NCI-H2107 (cell line): ENCODE measurements around the gene LINC01488.

Experiments used
- DNase-seq: peaks from one replicate; lab custom pipeline; 2025; lab: John Stamatoyannopoulos, UW

LINC01488 gene

DNA sequence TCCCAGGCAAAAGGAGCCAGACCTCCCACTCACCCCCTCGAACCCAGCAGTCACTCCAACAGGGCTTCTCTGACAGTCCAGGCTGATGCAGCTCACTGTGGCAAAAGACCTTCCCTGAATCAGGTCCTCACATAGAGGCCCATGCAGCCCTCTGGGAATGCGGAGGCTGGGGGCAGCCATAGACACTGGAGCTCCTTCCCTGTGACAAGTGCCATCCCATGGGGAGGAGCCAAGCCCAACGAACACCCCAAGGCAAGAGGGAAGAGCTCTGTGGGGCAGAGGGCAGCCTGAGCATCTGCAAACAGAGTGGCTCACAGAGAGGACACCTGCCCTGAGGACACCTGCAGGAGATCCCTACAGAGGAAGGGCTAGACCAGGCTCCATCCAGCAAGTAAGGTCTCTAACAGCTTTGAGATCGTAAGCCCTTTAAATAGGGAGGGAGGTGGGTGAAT, at the start of gene LINC01488:
Gene LINC01488 (plus strand): TSS at position 271 of the 452 bp plus-strand sequence.
- no peak for DNase-seq

DNA sequence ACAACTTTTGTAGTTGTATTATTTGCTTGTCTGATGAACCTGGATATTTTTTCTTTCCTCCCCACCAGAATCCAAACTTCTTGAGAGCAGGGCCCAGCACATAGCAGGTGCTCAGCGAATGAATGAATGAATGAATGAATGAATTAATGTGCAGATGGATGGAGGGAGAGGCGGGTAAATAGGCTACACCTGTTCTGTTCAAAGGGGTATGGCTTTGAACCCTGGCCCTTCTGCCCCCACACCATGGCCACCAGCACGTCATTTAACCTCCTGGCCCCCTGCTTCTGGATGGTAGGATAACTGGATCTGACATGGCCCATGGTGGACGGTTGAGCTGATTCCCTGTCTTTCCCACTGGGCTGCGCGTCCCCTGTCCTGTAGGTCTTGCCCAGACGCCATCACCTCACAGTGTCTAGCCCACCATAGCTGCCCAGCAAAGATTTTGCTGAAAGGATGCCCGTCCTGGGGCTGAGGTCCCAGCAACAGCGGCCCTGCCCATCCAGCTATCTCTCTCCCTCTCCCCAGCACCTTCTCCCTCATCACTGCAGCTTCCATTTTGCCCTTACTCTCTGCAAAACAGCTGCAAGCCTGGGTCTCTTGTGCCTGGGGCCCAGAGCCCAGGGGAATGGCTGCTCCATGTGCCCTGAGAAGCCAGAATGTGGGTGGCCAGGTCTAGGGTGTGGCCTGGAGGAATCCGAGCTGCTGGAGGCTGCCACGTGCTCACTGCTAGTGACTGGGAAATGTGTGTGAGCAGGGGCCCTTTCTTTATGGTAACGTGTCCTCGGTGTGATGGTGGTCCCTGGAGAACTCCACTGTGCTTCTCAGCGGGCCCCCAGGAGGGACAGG, 49.3 kb upstream of the LINC01488 start:
- DNase-seq, result no peak

- DNase-seq, result no peak
Measured at GRCh38 chr11:69433741-69434140, 47.7 kb upstream of the LINC01488 start.

DNA sequence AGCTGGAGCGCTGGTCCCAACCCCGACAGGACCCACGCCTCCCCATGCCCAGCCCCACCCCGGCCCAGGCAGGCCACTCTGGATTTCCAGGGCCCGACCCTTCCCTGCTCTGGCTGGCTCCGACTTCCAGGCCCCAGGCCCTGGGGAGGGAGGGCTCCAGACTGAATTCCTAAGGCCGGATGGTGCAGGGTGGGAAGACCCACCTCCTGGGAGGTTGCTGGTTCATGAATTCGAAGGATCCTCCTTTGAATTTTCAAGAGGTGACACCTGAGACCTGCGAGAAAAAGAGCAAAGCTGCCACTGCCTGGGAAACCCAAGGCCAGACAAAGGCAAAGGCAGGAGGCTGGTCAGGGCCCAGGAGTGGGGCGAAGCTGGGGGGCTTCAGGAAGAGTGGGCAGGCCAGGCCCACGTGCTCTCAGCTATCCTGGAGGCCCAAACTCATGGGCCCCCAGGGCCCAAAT, 47.0 kb upstream of the LINC01488 start:
- DNase-seq, result no peak

GRCh38 chr11:69435161-69435986, 46.1 kb upstream of the LINC01488 start:
- DNase-seq, result no peak

- DNase-seq, result no peak
Measured at GRCh38 chr11:69436041-69436982, 45.2 kb upstream of the LINC01488 start.

GRCh38 chr11:69437001-69437875, 44.2 kb upstream of the LINC01488 start:
- no peak for DNase-seq

DNA sequence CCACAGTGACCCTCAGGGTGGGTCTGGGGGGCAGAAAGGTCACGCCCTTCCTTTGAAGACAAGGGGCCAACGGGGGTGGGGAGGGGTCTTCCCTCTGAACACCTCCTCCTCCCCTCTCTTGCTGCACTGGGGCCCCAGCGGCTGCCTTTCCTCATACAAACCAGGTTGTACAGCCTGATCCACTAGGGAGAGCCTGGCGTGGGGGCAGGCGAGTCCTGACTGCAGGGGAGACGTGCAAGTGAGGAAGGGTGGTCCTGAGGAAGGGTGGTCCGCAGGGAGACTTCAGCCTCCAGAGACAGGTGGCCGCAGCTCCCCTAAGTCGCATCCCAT, 43.6 kb upstream of the LINC01488 start:
- no peak for DNase-seq

GRCh38 chr11:69438286-69438920, 43.1 kb upstream of the LINC01488 start:
- DNase-seq, result no peak

- no peak for DNase-seq
Measured at GRCh38 chr11:69439127-69439526, 42.3 kb upstream of the LINC01488 start.

- DNase-seq, result no peak
Measured at GRCh38 chr11:69439651-69440464, 41.6 kb upstream of the LINC01488 start.

DNA sequence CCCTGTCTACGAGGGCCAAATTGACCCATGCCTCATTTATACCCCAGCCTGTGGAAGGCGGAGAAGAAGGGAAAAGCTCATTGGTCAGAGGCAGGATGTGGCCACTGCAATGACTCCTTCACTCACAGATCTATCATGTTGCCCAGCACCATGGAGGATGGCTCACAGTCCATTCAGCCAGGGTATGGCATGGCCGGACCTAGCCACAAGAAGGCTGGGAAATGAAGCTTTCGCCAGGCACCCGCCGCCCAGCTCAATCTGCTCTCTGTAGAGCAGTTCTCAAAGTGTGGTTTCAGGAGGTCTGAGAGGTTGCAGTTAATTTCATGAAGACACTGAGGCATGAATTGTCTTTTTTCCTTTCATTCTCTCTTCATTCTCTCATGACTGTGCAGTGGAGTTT, 40.6 kb upstream of the LINC01488 start:
- DNase-seq, result no peak

GRCh38 chr11:69442012-69442806, 39.3 kb upstream of the LINC01488 start:
- DNase-seq, result no peak

- no peak for DNase-seq
Measured at GRCh38 chr11:69442807-69443137, 38.7 kb upstream of the LINC01488 start.

DNA sequence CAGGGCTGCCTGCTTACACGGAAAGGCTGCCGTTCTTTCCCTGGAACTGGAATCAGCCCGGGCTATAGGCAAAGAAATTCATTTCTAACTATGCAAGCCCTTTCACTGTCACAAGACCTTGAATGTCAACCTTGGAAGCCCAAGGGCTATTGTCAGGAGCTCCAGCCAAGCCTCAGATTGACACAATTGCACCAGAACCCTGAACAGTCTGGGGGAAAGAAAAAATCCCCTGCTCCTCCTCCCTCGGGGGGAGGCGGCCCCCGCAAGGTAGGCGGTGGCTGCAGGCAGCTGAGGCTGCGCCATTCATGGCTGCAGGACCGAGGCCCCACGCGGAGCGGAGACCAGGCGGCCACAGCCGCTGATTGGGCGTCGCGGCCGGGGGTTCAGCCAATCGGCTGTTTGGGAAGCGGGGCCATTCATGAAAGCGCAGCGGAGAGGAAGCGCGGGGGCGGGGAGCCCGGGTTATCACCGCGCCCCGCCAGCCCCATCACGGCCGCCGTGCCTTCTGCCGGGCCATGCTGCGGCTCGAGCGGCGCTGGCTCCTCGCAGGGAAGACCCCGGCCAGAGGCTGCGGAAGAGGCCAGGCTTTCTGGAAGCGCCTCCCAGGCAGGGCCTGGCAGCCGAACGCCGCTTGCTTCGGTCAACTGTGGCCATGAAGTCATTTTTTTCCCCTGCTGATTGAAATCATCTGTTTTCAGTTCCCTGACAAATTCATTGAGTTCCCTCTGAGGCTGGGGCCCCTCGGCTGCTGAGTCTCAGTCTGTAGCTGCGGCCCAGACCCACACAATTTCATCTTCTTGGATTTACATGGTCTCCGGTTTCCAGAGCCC, 38.1 kb upstream of the LINC01488 start:
- no peak for DNase-seq

- DNase-seq, result no peak
Measured at GRCh38 chr11:69443968-69444364, 37.5 kb upstream of the LINC01488 start.

GRCh38 chr11:69444381-69445130, 36.9 kb upstream of the LINC01488 start:
- DNase-seq, result no peak
